GM12865 (cell line): Measurements from ENCODE around the gene RAB25.

Experiments used
- DNase-seq: peaks from one replicate; pipeline ENCODE4 v3.0.0; 2010; ENCODE audit warnings: low read depth
- H3K4me3 ChIP-seq: 2 replicates; pipeline ENCODE4 v1.5.1; 2011; ENCODE audit warnings: mild to moderate bottlenecking, low read depth, low read length, control low read depth
- CTCF ChIP-seq: IDR thresholded peaks from 2 replicates; pipeline ENCODE4 v1.5.1; 2011; ENCODE audit warnings: low read length, control low read depth, low read depth, inconsistent platforms; ENCODE audit not compliant: insufficient read depth; ENCODE audit errors: missing control alignments

Gene RAB25

DNA sequence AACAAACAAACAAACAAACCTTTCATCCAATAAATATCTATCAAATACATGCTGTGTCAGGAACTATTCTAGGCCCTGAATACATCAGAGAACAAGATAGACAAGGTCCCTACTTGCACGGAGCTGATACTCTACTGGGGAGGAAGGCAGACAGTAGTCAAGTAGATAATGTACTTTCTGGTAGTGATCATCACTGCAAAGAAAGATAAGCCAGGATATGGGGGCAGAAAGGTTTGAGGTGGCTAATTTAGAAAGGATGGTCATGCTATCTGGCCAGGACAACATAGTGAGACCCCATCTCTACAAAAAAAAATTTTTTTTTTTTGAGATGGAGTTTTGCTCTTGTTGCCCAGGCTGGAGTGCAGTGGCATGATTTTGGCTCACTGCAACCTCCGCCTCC, 30.6 kb downstream of the RAB25 start:
- DNase-seq, result no peak

GRCh38 chr1:156095906-156096508, 35.0 kb downstream of the RAB25 start:
- H3K4me3 ChIP-seq, result peak overlapping the region; percentile 24
- peak; percentile 49 for DNase-seq
- no peak for TF ChIP-seq CTCF

More for the DNA sequence above, 30.6 kb downstream of the RAB25 start:
- no peak for TF ChIP-seq CTCF
- H3K4me3 ChIP-seq, result no peak overlapping the region

DNA sequence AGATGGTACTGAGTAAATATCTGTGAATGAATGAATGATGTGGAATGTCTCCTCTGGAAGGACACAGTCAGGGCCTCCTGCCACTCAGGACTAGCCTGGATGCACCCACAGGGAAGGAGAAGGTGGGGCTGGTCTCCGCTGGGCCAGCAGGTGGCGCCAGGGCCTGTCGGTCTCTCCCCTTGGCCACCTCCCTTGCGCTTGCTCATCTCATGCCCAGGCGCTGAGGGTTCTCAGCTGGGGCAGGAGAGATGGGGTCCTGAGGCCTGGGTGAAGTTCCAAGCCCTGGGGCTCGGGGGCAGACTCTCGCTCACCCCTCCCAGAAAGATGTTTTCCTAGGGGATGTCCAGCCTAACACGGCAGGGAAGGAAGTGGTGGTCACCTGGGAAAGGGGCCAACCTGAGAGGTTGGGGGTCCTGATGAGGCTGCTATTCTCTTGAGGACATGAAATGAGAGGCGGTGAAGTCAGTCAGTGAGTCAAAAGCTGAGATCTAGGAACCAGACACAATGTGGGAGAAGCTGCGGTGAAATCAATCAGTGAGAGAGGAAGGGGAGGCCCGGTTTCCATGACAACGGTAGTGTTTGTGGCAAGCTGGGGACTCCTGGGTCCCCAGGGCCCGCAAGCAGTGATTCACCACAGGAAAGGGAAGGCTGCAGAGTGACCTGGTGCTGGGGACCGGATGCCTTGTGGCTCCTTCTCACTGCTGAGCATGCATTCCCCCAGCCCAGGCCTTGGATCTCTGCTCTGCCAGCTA, 35.9 kb downstream of the RAB25 start:
- peak overlapping the region; percentile 24 for H3K4me3 ChIP-seq

DNA sequence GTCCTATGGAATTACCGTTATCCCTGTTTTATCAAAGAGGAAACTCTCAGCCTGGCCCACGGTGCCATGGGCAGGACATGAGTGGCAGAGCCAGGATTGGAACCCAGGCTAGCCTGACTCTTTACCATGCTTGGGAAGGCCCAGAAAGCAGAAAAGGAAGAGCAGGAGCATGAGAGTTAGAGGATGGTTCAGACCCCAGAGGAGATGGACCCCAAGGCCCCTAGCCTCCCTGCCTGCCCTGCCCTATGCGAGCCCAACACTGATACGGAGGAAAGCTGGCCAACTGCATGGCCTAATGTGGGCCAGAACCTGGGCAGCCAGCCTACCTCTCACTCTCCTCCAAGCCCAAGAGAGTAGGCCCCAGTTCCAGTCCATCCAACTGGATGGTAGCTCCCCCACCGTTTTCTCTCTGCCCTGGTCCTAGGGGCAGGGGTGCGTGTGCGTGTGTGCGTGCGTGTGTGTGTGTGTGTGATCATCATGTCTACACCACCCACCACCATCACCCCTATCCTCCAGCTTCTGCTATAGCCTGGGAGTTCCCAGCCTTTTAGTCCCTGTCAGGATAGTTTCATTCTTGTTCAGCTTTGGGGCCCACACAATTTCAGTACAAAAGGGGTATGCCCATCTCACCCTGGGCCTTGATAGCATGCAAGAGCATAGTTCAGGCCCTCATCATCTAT, 36.7 kb downstream of the RAB25 start:
- no peak for TF ChIP-seq CTCF

More for the DNA sequence above, 35.9 kb downstream of the RAB25 start:
- peak; percentile 97 for DNase-seq
- peak; percentile 99 for TF ChIP-seq CTCF

GRCh38 chr1:156098784-156099183, 37.8 kb downstream of the RAB25 start:
- H3K4me3 ChIP-seq, result no peak overlapping the region
- no peak for TF ChIP-seq CTCF
- no peak for DNase-seq

More for the DNA sequence above, 36.7 kb downstream of the RAB25 start:
- H3K4me3 ChIP-seq, result no peak overlapping the region
- peak; percentile 83 for DNase-seq

- no peak for TF ChIP-seq CTCF
- no peak for DNase-seq
- H3K4me3 ChIP-seq, result no peak overlapping the region
These were observed 38.3 kb downstream of the RAB25 start for GRCh38 chr1:156099282-156099681.
